Liver (tissue), 9 donors: ENCODE data around the gene GRK6. TPM values are rescaled to one million over a fixed set of nuclear protein-coding genes. Genes with fewer than 3 reads are reported as not detected.

ENCODE experiments used
- DNase-seq: peaks from one replicate; pipeline ENCODE4 v3.0.0-alpha.2; 2017; ENCODE audit warnings: low spot score
- H3K27ac ChIP-seq, 2 donors: one replicate each; pipeline ENCODE4 v1.7.0; 2013; ENCODE audit warnings: inconsistent platforms in 2 of 2, low read length in 2 of 2, control low read depth in 1 of 2, low read depth in 1 of 2, mild to moderate bottlenecking in 1 of 2
- H3K27me3 ChIP-seq, 4 donors: one replicate each; pipeline versions ENCODE4 v1.6.1 to v1.7.0; 2013; ENCODE audit warnings: low read length in 3 of 4, inconsistent platforms in 1 of 4, mild to moderate bottlenecking in 1 of 4, moderate library complexity in 1 of 4; ENCODE audit not compliant: control insufficient read depth in 4 of 4, insufficient read depth in 4 of 4
- H3K36me3 ChIP-seq, 4 donors: one replicate each; pipeline versions ENCODE4 v1.6.1 to v1.7.0; 2013; ENCODE audit warnings: low read length in 3 of 4, mild to moderate bottlenecking in 3 of 4, low read depth in 1 of 4, moderate library complexity in 1 of 4; ENCODE audit not compliant: control insufficient read depth in 4 of 4, insufficient read depth in 3 of 4
- H3K4me1 ChIP-seq, 4 donors: one replicate each; pipeline versions ENCODE4 v1.6.1 to v1.7.0; 2013; ENCODE audit warnings: low read length in 3 of 4, mild to moderate bottlenecking in 3 of 4, moderate library complexity in 1 of 4; ENCODE audit not compliant: control insufficient read depth in 4 of 4, insufficient read depth in 4 of 4
- H3K4me3 ChIP-seq, 3 donors: one replicate each; pipeline versions ENCODE4 v1.6.1 to v1.7.0; 2013; ENCODE audit warnings: low read length in 3 of 3, control low read depth in 1 of 3, low read depth in 1 of 3, mild to moderate bottlenecking in 1 of 3
- H3K9ac ChIP-seq, 2 donors: one replicate each; pipeline ENCODE4 v1.7.0; 2013; ENCODE audit warnings: low read length in 2 of 2, mild to moderate bottlenecking in 2 of 2, moderate library complexity in 2 of 2, control low read depth in 1 of 2, low read depth in 1 of 2
- H3K9me3 ChIP-seq, 4 donors: one replicate each; pipeline versions ENCODE4 v1.6.1 to v1.7.0; 2013; ENCODE audit warnings: low read length in 3 of 4; ENCODE audit not compliant: control insufficient read depth in 4 of 4
- EGR1 ChIP-seq, 2 donors: IDR thresholded peaks; 2 replicates each; pipeline ENCODE4 v1.6.1; 2016 to 2018; ENCODE audit warnings: antibody characterized with exemption in 2 of 2, low read depth in 2 of 2
- FOXA1 ChIP-seq: IDR thresholded peaks from 2 replicates; pipeline ENCODE4 v1.6.1; 2016; ENCODE audit warnings: antibody characterized with exemption
- FOXA2 ChIP-seq: IDR thresholded peaks from 2 replicates; pipeline ENCODE4 v1.6.1; 2016; ENCODE audit warnings: antibody characterized with exemption
- GABPA ChIP-seq, 2 donors: IDR thresholded peaks in 1 of 2; conservative IDR thresholded peaks in 1 of 2; 2 replicates each; pipeline ENCODE4 v1.6.1; 2016; ENCODE audit warnings: antibody characterized with exemption in 2 of 2, mild to moderate bottlenecking in 1 of 2, moderate library complexity in 1 of 2
- HNF4G ChIP-seq: IDR thresholded peaks from 2 replicates; pipeline ENCODE4 v1.6.1; 2016; ENCODE audit warnings: antibody characterized with exemption
- JUND ChIP-seq, 2 donors: IDR thresholded peaks; 2 replicates each; pipeline ENCODE4 v1.6.1; 2016; ENCODE audit warnings: antibody characterized with exemption in 2 of 2
- NR2F2 ChIP-seq: IDR thresholded peaks from 2 replicates; pipeline ENCODE4 v1.6.1; 2016; ENCODE audit warnings: antibody characterized with exemption
- RXRA ChIP-seq, 2 donors: IDR thresholded peaks; 2 replicates each; pipeline ENCODE4 v1.6.1; 2017 to 2018; ENCODE audit warnings: antibody characterized with exemption in 2 of 2, mild to moderate bottlenecking in 1 of 2
- SP1 ChIP-seq: IDR thresholded peaks from 2 replicates; pipeline ENCODE4 v1.6.1; 2018; ENCODE audit warnings: antibody characterized with exemption, mild to moderate bottlenecking
- TAF1 ChIP-seq: conservative IDR thresholded peaks from 2 replicates; pipeline ENCODE4 v1.6.1; 2016; ENCODE audit warnings: antibody characterized with exemption, mild to moderate bottlenecking
- WGBS: extraction: QIAGEN DNeasy Blood & Tissue Kit; methylation state at CpG from one replicate; pipeline ENCODE4 v1.1.7; 2013; 5-methylcytosine and 5-hydroxymethylcytosine counted together
- polyA plus RNA-seq, 2 donors: library from polyadenylated mRNA; stranded (reverse) in 1 of 2; unstranded in 1 of 2; fragments of 200-250 nt in 1 of 2; fragments of >200 nt in 1 of 2; fragmentation: Nextera tagmentation in 1 of 2; extraction: Ambion mirVana in 1 of 2; gene quantifications; one replicate each; pipeline versions ENCODE4 v1.2.1 to v1.2.3, GENCODE V29; 2013 to 2015
- total RNA-seq, 2 donors: library from RNA; depleted of rRNA; stranded (reverse); fragments of >200 nt; gene quantifications; one replicate each; pipeline ENCODE4 v1.2.3, GENCODE V29; 2014
- TF ChIP-seq, protein P1 (sequence below): fragments of 150-350 bp; IDR thresholded peaks from 2 replicates; pipeline ENCODE4 v1.5.1; 2017; ENCODE audit warnings: improper control_type of control experiment, low read depth, low read length; ENCODE audit not compliant: missing input control
- TF ChIP-seq, protein P2 (sequence below): IDR thresholded peaks from 2 replicates; pipeline ENCODE4 v1.6.1; 2016; ENCODE audit warnings: antibody characterized with exemption, mild to moderate bottlenecking
- TF ChIP-seq, protein P3 (sequence below): IDR thresholded peaks from 2 replicates; pipeline ENCODE4 v1.6.1; 2016; ENCODE audit warnings: antibody characterized with exemption
- TF ChIP-seq, protein P4 (sequence below): IDR thresholded peaks from 2 replicates; pipeline ENCODE4 v1.6.1; 2016; ENCODE audit warnings: antibody characterized with exemption
- donor health status: healthy.
- donor health status: healthy.
- donor health status: healthy.
- donor health status: healthy.
- donor health status: healthy.

GRK6 gene
- total and polyA plus RNA-seq, 4 donors: 3.1 to 24.0 (median 10.8) TPM

DNA sequence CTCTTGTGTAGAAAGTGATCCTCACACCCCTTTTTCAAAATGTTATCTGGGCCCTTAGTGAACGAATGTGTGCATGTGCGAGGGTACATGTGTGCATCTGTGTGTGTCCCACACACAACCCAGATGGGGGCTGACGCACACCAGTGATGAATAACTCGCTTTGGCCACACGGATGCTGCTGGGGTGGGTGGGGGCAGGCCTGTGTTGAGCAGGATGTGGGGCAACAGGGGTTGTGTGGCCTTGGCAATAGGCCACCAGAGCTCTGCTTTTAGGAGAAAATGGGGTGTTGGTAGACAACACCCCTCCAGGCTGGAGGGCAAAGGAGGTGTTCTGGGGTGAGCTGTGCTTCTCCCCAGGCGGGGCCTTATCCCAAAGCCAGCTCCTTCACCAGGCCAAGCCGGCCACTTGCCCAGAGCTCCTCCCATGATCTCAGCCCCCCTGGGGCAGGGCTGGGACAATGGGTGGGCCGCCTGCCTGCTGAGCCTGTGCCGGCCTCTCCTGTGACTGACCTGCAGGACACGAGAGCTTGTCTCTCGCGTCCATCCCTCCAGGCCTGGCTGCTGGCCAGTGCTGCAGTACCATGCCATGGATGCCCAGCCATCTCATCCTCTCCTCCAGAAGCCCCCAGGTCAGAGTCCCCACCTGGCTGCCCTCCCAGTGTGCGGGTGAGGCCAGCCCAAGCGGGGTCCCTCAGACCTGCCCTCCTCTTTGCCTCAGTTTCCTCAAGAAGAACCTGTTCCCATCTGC, 45.3 kb downstream of the GRK6 start:
- Histone ChIP-seq H3K4me3 (no peak overlapping the region), H3K9me3 (no peaks in the 10 kb centered on the region), H3K9ac (no peak overlapping the region), H3K4me1 (peaks cover 0 to 6% (median 3%) of the 10 kb centered on the region in 4 donors), H3K27me3 (no peaks in the 10 kb centered on the region), H3K36me3 (no peaks in the 10 kb centered on the region), H3K27ac (no peak overlapping the region)
- DNase-seq: no peak
- WGBS: 87% methylated on average over 14 of the region's 14 CpGs
- TF ChIP-seq FOXA2: no peak
- TF ChIP-seq, protein P1, sequence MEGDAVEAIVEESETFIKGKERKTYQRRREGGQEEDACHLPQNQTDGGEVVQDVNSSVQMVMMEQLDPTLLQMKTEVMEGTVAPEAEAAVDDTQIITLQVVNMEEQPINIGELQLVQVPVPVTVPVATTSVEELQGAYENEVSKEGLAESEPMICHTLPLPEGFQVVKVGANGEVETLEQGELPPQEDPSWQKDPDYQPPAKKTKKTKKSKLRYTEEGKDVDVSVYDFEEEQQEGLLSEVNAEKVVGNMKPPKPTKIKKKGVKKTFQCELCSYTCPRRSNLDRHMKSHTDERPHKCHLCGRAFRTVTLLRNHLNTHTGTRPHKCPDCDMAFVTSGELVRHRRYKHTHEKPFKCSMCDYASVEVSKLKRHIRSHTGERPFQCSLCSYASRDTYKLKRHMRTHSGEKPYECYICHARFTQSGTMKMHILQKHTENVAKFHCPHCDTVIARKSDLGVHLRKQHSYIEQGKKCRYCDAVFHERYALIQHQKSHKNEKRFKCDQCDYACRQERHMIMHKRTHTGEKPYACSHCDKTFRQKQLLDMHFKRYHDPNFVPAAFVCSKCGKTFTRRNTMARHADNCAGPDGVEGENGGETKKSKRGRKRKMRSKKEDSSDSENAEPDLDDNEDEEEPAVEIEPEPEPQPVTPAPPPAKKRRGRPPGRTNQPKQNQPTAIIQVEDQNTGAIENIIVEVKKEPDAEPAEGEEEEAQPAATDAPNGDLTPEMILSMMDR: no peak
- TF ChIP-seq GABPA (IDR thresholded peaks at IDR 0.05 in 1 of 2, conservative IDR thresholded peaks at IDR 0.05 in 1 of 2): no peak
- TF ChIP-seq HNF4G: no peak
- TF ChIP-seq, protein P2, sequence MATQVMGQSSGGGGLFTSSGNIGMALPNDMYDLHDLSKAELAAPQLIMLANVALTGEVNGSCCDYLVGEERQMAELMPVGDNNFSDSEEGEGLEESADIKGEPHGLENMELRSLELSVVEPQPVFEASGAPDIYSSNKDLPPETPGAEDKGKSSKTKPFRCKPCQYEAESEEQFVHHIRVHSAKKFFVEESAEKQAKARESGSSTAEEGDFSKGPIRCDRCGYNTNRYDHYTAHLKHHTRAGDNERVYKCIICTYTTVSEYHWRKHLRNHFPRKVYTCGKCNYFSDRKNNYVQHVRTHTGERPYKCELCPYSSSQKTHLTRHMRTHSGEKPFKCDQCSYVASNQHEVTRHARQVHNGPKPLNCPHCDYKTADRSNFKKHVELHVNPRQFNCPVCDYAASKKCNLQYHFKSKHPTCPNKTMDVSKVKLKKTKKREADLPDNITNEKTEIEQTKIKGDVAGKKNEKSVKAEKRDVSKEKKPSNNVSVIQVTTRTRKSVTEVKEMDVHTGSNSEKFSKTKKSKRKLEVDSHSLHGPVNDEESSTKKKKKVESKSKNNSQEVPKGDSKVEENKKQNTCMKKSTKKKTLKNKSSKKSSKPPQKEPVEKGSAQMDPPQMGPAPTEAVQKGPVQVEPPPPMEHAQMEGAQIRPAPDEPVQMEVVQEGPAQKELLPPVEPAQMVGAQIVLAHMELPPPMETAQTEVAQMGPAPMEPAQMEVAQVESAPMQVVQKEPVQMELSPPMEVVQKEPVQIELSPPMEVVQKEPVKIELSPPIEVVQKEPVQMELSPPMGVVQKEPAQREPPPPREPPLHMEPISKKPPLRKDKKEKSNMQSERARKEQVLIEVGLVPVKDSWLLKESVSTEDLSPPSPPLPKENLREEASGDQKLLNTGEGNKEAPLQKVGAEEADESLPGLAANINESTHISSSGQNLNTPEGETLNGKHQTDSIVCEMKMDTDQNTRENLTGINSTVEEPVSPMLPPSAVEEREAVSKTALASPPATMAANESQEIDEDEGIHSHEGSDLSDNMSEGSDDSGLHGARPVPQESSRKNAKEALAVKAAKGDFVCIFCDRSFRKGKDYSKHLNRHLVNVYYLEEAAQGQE: no peak
- no peak for TF ChIP-seq RXRA (IDR thresholded peaks at IDR 0.05)
- TF ChIP-seq FOXA1: no peak
- no peak for TF ChIP-seq EGR1 (IDR thresholded peaks at IDR 0.05; ENCODE audit: low read depth in 2 of 2)
- TF ChIP-seq, protein P3, sequence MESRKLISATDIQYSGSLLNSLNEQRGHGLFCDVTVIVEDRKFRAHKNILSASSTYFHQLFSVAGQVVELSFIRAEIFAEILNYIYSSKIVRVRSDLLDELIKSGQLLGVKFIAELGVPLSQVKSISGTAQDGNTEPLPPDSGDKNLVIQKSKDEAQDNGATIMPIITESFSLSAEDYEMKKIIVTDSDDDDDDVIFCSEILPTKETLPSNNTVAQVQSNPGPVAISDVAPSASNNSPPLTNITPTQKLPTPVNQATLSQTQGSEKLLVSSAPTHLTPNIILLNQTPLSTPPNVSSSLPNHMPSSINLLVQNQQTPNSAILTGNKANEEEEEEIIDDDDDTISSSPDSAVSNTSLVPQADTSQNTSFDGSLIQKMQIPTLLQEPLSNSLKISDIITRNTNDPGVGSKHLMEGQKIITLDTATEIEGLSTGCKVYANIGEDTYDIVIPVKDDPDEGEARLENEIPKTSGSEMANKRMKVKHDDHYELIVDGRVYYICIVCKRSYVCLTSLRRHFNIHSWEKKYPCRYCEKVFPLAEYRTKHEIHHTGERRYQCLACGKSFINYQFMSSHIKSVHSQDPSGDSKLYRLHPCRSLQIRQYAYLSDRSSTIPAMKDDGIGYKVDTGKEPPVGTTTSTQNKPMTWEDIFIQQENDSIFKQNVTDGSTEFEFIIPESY: no peak
- no peak for TF ChIP-seq NR2F2
- TF ChIP-seq, protein P4, sequence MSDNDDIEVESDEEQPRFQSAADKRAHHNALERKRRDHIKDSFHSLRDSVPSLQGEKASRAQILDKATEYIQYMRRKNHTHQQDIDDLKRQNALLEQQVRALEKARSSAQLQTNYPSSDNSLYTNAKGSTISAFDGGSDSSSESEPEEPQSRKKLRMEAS: no peak
- no peak for TF ChIP-seq SP1
- TF ChIP-seq TAF1: no peak
- no peak for TF ChIP-seq JUND (IDR thresholded peaks at IDR 0.05)
